Chondrocyte (in vitro differentiated cells): Measurements from ENCODE around the gene GYPC. TPM values are rescaled to one million over a fixed set of nuclear protein-coding genes. Genes with fewer than 3 reads are reported as not detected.
A peak's percentile ranks its signal among the peaks of the same experiment; 100 is the strongest.
"Not testable (repeated sequence)": the region's sequence is repeated elsewhere in the genome, so short reads cannot be mapped to it uniquely, and the experiment has no call there.

Experiments used
- DNase-seq: peaks from one replicate; pipeline ENCODE4 v3.0.0; 2021; ENCODE audit warnings: mixed read lengths, low spot score
- H3K27ac Mint-ChIP-seq: one replicate; pipeline ENCODE4 v1.8.0; 2021; ENCODE audit warnings: mild to moderate bottlenecking, moderate library complexity, mixed read lengths; ENCODE audit not compliant: unreplicated experiment
- H3K27me3 Mint-ChIP-seq: 2 replicates; pipeline ENCODE4 v1.8.0; 2021; ENCODE audit warnings: low read depth, mixed read lengths
- H3K36me3 Mint-ChIP-seq: 2 replicates; pipeline ENCODE4 v1.8.0; 2021; ENCODE audit warnings: low read depth, mixed read lengths
- H3K4me1 Mint-ChIP-seq: 2 replicates; pipeline ENCODE4 v1.8.0; 2021; ENCODE audit warnings: low read depth, mild to moderate bottlenecking, mixed read lengths
- H3K4me3 Mint-ChIP-seq: one replicate; pipeline ENCODE4 v1.8.0; 2021; ENCODE audit warnings: mild to moderate bottlenecking, moderate library complexity, mixed read lengths; ENCODE audit not compliant: unreplicated experiment
- H3K9me3 Mint-ChIP-seq: 2 replicates; pipeline ENCODE4 v1.8.0; 2021; ENCODE audit warnings: low read depth, mixed read lengths
- total RNA-seq: library from RNA; stranded (reverse); gene quantifications from 3 replicates; pipeline ENCODE4 v1.2.1, GENCODE V29; 2021
- TF ChIP-seq, protein P1 (sequence below): fragments of 200-600 bp; sonication (generic); IDR thresholded peaks from 2 replicates; pipeline ENCODE4 v1.5.0; 2021; ENCODE audit warnings: antibody characterized with exemption, mild to moderate bottlenecking, moderate library complexity

Gene GYPC
- total RNA-seq, 1 donor from 2014 or later: 46.4 TPM

GRCh38 chr2:126638746-126639145 lies 17.2 kb upstream of the GYPC start:
- Mint-ChIP-seq H3K4me3 (no peak overlapping the region), H3K36me3 (no peaks in the 10 kb centered on the region), H3K27me3 (no peaks in the 10 kb centered on the region), H3K9me3 (no peaks in the 10 kb centered on the region), H3K4me1 (peaks cover 7% of the 10 kb centered on the region), H3K27ac (no peak overlapping the region)
- TF ChIP-seq, protein P1, sequence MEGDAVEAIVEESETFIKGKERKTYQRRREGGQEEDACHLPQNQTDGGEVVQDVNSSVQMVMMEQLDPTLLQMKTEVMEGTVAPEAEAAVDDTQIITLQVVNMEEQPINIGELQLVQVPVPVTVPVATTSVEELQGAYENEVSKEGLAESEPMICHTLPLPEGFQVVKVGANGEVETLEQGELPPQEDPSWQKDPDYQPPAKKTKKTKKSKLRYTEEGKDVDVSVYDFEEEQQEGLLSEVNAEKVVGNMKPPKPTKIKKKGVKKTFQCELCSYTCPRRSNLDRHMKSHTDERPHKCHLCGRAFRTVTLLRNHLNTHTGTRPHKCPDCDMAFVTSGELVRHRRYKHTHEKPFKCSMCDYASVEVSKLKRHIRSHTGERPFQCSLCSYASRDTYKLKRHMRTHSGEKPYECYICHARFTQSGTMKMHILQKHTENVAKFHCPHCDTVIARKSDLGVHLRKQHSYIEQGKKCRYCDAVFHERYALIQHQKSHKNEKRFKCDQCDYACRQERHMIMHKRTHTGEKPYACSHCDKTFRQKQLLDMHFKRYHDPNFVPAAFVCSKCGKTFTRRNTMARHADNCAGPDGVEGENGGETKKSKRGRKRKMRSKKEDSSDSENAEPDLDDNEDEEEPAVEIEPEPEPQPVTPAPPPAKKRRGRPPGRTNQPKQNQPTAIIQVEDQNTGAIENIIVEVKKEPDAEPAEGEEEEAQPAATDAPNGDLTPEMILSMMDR: no peak
- DNase-seq: no peak

GRCh38 chr2:126639276-126639675 lies 16.7 kb upstream of the GYPC start:
- TF ChIP-seq, protein P1: no peak
- H3K36me3 Mint-ChIP-seq: no peaks in the 10 kb centered on the region
- peaks cover 5% of the 10 kb centered on the region for H3K27me3 Mint-ChIP-seq
- peaks cover 7% of the 10 kb centered on the region for H3K4me1 Mint-ChIP-seq
- no peak for DNase-seq
- no peak overlapping the region for H3K4me3 Mint-ChIP-seq
- H3K9me3 Mint-ChIP-seq: no peaks in the 10 kb centered on the region
- H3K27ac Mint-ChIP-seq: no peak overlapping the region

DNA sequence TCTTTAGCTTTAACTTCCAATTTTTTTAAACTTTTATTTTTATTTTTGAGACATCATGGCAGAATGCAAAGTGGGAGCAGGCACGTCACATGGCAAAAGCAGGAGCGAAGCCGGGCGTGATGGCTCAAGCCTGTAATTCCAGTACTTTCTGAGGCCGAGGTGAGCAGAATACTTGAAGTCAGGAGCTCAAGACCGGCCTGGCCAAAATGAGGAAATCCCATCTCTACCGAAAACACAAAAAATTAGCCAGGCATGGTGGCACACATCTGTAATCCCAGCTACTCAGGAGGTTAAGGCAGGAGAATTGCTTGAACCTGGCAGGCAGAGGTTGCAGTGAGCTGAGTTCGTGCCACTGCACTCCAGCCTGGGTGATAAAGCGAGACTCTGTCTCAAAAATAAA lies 14.7 kb upstream of the GYPC start:
- DNase-seq, H3K4me1 Mint-ChIP-seq, H3K4me3 Mint-ChIP-seq, H3K27me3 Mint-ChIP-seq, H3K9me3 Mint-ChIP-seq, H3K27ac Mint-ChIP-seq, H3K36me3 Mint-ChIP-seq: not testable (repeated sequence)

DNA sequence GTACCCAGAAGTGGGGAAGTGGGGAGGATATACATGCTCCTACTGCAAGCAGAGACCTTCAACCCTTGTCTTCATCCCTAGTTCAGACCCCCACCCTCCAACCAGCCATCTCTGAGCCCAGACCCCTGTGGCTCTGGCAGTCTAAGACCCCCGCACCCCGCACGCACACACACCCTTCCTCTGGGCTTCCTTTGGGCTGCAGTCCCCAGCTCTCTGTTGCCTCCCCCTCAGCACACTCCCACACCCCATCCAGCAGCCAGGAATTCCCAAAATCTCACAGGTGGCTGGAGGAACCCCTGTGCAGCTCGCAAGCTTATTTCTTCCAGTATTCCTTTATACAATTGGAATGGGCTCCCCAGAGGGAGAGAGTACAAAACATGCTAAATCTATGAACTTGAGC lies 13.9 kb upstream of the GYPC start:
- Mint-ChIP-seq H3K27me3 (peaks cover 5% of the 10 kb centered on the region), H3K4me3 (no peak overlapping the region), H3K9me3 (no peaks in the 10 kb centered on the region), H3K36me3 (no peaks in the 10 kb centered on the region), H3K4me1 (no peaks in the 10 kb centered on the region), H3K27ac (no peak overlapping the region)
- no peak for DNase-seq
- TF ChIP-seq, protein P1: no peak

DNA sequence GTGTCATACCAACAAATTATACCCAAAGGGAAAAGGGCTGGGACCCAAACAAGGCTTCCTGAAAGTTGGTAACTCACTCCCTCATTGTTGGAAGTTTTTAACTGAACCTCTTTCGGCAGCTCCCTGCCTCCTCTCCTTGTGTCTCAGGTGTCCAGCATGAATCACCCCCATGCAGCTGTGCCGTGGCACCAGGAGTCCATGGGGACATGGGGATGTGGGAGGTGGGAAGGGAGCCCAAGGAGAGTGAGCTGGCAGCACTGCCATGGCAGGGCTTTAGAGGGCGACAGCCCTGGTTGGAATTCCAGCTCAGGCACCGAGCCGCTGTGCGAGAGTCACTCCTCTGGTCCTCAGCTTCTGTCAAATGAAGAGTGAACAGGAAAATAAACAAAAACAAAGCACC lies 12.5 kb upstream of the GYPC start:
- TF ChIP-seq, protein P1: peak; percentile 25
- H3K4me1 Mint-ChIP-seq: no peaks in the 10 kb centered on the region
- no peak for DNase-seq
- no peak overlapping the region for H3K27ac Mint-ChIP-seq
- H3K36me3 Mint-ChIP-seq: no peaks in the 10 kb centered on the region
- H3K4me3 Mint-ChIP-seq: no peak overlapping the region
- H3K9me3 Mint-ChIP-seq: no peaks in the 10 kb centered on the region
- H3K27me3 Mint-ChIP-seq: peaks cover 5% of the 10 kb centered on the region

- no peak overlapping the region for H3K4me3 Mint-ChIP-seq
- H3K27me3 Mint-ChIP-seq: peaks cover 5% of the 10 kb centered on the region
- H3K27ac Mint-ChIP-seq: no peak overlapping the region
- H3K9me3 Mint-ChIP-seq: no peaks in the 10 kb centered on the region
- DNase-seq: no peak
- H3K36me3 Mint-ChIP-seq: no peaks in the 10 kb centered on the region
- TF ChIP-seq, protein P1: no peak
- no peaks in the 10 kb centered on the region for H3K4me1 Mint-ChIP-seq
Measured at GRCh38 chr2:126643972-126644371, 12.0 kb upstream of the GYPC start.
